CD4-positive, alpha-beta T cell treated with Interleukin-10 for 1 hour (primary cell): Measurements from ENCODE around the gene ABCC8.

Experiments used
- DNase-seq: peaks from one replicate; pipeline ENCODE4 v3.0.0-alpha.2; 2020

ABCC8 gene

GRCh38 chr11:17504330-17505107 lies 27.9 kb upstream of the ABCC8 start:
- DNase-seq, result peak; percentile 75

- DNase-seq, result no peak
Measured at GRCh38 chr11:17502630-17503029, 26.0 kb upstream of the ABCC8 start.

- no peak for DNase-seq
Measured at GRCh38 chr11:17500673-17501072, 24.0 kb upstream of the ABCC8 start.

GRCh38 chr11:17498475-17498874 lies 21.8 kb upstream of the ABCC8 start:
- DNase-seq, result no peak

GRCh38 chr11:17498058-17498457 lies 21.4 kb upstream of the ABCC8 start:
- DNase-seq, result no peak

GRCh38 chr11:17496406-17496805 lies 19.8 kb upstream of the ABCC8 start:
- no peak for DNase-seq

GRCh38 chr11:17494019-17494418 lies 17.4 kb upstream of the ABCC8 start:
- DNase-seq, result no peak

- no peak for DNase-seq
Measured at GRCh38 chr11:17490938-17491337, 14.3 kb upstream of the ABCC8 start.

GRCh38 chr11:17490232-17490631 lies 13.6 kb upstream of the ABCC8 start:
- no peak for DNase-seq

GRCh38 chr11:17489751-17490150 lies 13.1 kb upstream of the ABCC8 start:
- DNase-seq, result no peak

GRCh38 chr11:17488563-17488962 lies 11.9 kb upstream of the ABCC8 start:
- DNase-seq, result no peak

- DNase-seq, result no peak
Measured at GRCh38 chr11:17486646-17487045, 10.0 kb upstream of the ABCC8 start.

- no peak for DNase-seq
Measured at GRCh38 chr11:17483505-17483904, 6.9 kb upstream of the ABCC8 start.

- no peak for DNase-seq
Measured at GRCh38 chr11:17481905-17482304, 5.3 kb upstream of the ABCC8 start.

- DNase-seq, result no peak
Measured at GRCh38 chr11:17479284-17480214, 2.9 kb upstream of the ABCC8 start.

GRCh38 chr11:17478070-17478469 lies 1.4 kb upstream of the ABCC8 start:
- DNase-seq, result no peak

GRCh38 chr11:17477361-17477760 lies 716 bp upstream of the ABCC8 start:
- no peak for DNase-seq

- DNase-seq, result no peak
Measured at GRCh38 chr11:17477084-17477333, 364 bp upstream of the ABCC8 start.

GRCh38 chr11:17475666-17476316 lies 854 bp downstream of the ABCC8 start:
- no peak for DNase-seq

GRCh38 chr11:17473071-17473744 lies 3.4 kb downstream of the ABCC8 start:
- DNase-seq, result no peak

GRCh38 chr11:17472467-17472866 lies 4.2 kb downstream of the ABCC8 start:
- no peak for DNase-seq

GRCh38 chr11:17471501-17471900 lies 5.1 kb downstream of the ABCC8 start:
- DNase-seq, result no peak

- DNase-seq, result no peak
Measured at GRCh38 chr11:17469998-17470397, 6.6 kb downstream of the ABCC8 start.
